Measurements from ENCODE around the gene RUSC1. TPM values are rescaled to one million over a fixed set of nuclear protein-coding genes. Genes with fewer than 3 reads are reported as not detected.

Gene RUSC1
- total and polyA plus RNA-seq, 2 donors (not counting 1 experiment from before 2014, with no cell fraction given) = 19.3 to 20.3 TPM

GRCh38 chr1:155272466-155273342 is 48.0 kb upstream of the RUSC1 start:
- ATAC-seq (ENCODE audit: low read depth) (peak; percentile 18), DNase-seq (no peak)
- H3K27me3 Mint-ChIP-seq = no peaks in the 10 kb centered on the region
- Histone ChIP-seq H3K4me1 (ENCODE audit: control insufficient read depth in 2 of 2, insufficient read depth in 2 of 2, low read length in 2 of 2) (peaks cover 22 to 34% of the 10 kb centered on the region in 2 donors), H3K9me3 (ENCODE audit: control extremely low read depth in 1 of 3, control insufficient read depth in 2 of 3, insufficient read depth in 1 of 3, low read length in 2 of 3) (no peaks in the 10 kb centered on the region), H3K27me3 (replicated peaks in 1 of 4; ENCODE audit: control extremely low read depth in 1 of 4, control insufficient read depth in 3 of 4, insufficient read depth in 4 of 4, low read length in 3 of 4) (no peaks in the 10 kb centered on the region), H4K20me1 (ENCODE audit: control insufficient read depth, insufficient read depth, low read length, poor library complexity, severe bottlenecking) (peaks cover 30% of the 10 kb centered on the region), H3K36me3 (replicated peaks in 1 of 2; ENCODE audit: control extremely low read depth in 1 of 2, control insufficient read depth in 1 of 2, extremely low read depth in 1 of 2, insufficient read depth in 2 of 2, low read length in 1 of 2) (peaks cover 0 to 35% of the 10 kb centered on the region in 2 experiments), H3K4me3 (ENCODE audit: control extremely low read depth in 1 of 5, extremely low read depth in 1 of 5, insufficient read depth in 1 of 5, low read depth in 2 of 5, low read length in 4 of 5) (peak overlapping the region; percentile 73 to 93 (median 80)), H2AFZ (ENCODE audit: insufficient read depth, low read depth, low read length, poor library complexity, severe bottlenecking) (peak overlapping the region; percentile 85), H3K79me2 (ENCODE audit: control insufficient read depth, insufficient read depth, low read length) (peaks cover 33% of the 10 kb centered on the region), H3K27ac (ENCODE audit: low read length in 2 of 2) (peak overlapping the region; percentile 68 to 89), H3K4me2 (replicated peaks; ENCODE audit: low read depth, low read length, poor library complexity, severe bottlenecking) (peak overlapping the region; percentile 79), H3K9ac (ENCODE audit: low read length) (peak overlapping the region; percentile 94)
- H3K9me3 Mint-ChIP-seq (ENCODE audit: insufficient read depth) = no peaks in the 10 kb centered on the region
- intact Hi-C loops (cut with micrococcal nuclease) = loop anchor here (1.0 to 5.0 kb wide), 4 partner anchors 10 to 780 kb away; partner anchors contain the start of genes FDPS, LAMTOR2, SCAMP3 and UBQLN4
- H3K4me1 Mint-ChIP-seq = peaks cover 37% of the 10 kb centered on the region
- peak overlapping the region; percentile 99 for H3K27ac Mint-ChIP-seq
- POLR2A ChIA-PET = interaction anchor here (0.6 to 2.3 kb wide), 10 partner anchors 11 to 1282 kb away, joined by 3 to 18 read pairs (median 5); partner anchors contain the start of genes ENTREP3, FDPS, RPS27 and RUSC1
- H3K4me3 Mint-ChIP-seq = peak overlapping the region; percentile 99
- TF ChIP-seq EZH2 (IDR thresholded peaks at IDR 0.05; ENCODE audit: borderline replicate concordance, insufficient read depth, low read depth, low read length, poor library complexity, severe bottlenecking) (no peak), CTCF (IDR thresholded peaks at IDR 0.05) (no peak)
- under 1% methylated on average over 40 of the region's 44 CpGs for WGBS (ENCODE audit: insufficient coverage)
- CTCF ChIA-PET = interaction anchor here (1.0 to 1.9 kb wide), 7 partner anchors 11 to 51 kb away, joined by 3 to 17 read pairs (median 6); partner anchors contain the start of genes FDPS and SCAMP3
